ENCODE measurements around the gene C1QC.

The C1QC gene

DNA sequence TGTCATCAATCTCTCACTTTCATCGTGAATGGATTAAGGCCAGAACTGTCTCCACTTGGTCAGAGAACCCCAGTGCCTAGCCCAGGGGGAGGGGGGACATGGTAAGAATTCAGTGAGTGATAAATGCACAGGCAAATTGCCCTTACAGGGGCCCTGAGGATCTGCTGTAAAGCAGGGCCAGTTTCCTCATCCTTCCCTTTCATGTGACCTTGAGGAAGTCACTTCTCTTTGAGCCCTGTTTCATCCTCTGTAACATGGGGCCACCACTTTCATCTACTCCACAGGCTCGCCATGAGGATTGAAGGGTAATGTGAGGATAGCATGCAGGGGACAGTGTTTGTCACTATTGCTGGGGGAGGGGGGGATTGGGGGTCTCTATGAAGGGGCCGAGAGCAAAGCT, 35.1 kb upstream of the C1QC start:
- Histone ChIP-seq H2BK5ac (ENCODE audit: low read length) (no peak overlapping the region), H2BK12ac (ENCODE audit: low read length) (no peak overlapping the region), H3K4ac (ENCODE audit: low read length) (no peak overlapping the region), H2AFZ (ENCODE audit: low read length) (no peak overlapping the region), H3K4me2 (ENCODE audit: insufficient read depth, low read length, poor library complexity, severe bottlenecking) (no peak overlapping the region), H3K27ac (replicated peaks; ENCODE audit: low read length) (no peak overlapping the region), H3K23ac (ENCODE audit: low read depth, low read length, poor library complexity) (no peak overlapping the region), H2BK120ac (ENCODE audit: low read depth, low read length) (no peak overlapping the region), H3K18ac (ENCODE audit: low read length) (no peak overlapping the region), H3K9me3 (replicated peaks in 1 of 2; ENCODE audit: control insufficient read depth in 2 of 2, insufficient read depth in 1 of 2, low read depth in 1 of 2, low read length in 2 of 2) (no peaks in the 10 kb centered on the region), H3K9ac (ENCODE audit: low read depth, low read length, poor library complexity) (no peak overlapping the region), H3K4me3 (ENCODE audit: low read length in 2 of 2) (no peak overlapping the region), H3K14ac (ENCODE audit: low read length) (no peak overlapping the region), H4K91ac (ENCODE audit: low read depth, low read length, poor library complexity) (no peak overlapping the region), H2AK5ac (ENCODE audit: low read depth, low read length) (no peak overlapping the region), H3K27me3 (ENCODE audit: control insufficient read depth in 3 of 3, insufficient read depth in 3 of 3, low read depth in 1 of 3, low read length in 3 of 3) (peaks cover 0 to 65% (median 14%) of the 10 kb centered on the region in 3 experiments), H2BK15ac (ENCODE audit: low read length) (no peak overlapping the region), H4K8ac (ENCODE audit: low read depth, low read length) (no peak overlapping the region), H3K79me1 (ENCODE audit: low read depth, low read length) (no peaks in the 10 kb centered on the region), H3K36me3 (replicated peaks in 1 of 2; ENCODE audit: control insufficient read depth in 2 of 2, insufficient read depth in 2 of 2, low read length in 2 of 2) (no peaks in the 10 kb centered on the region), H3K4me1 (ENCODE audit: control insufficient read depth in 2 of 2, insufficient read depth in 1 of 2, low read depth in 1 of 2, low read length in 2 of 2) (no peaks in the 10 kb centered on the region)
- no CpG with 5 or more reads among the region's 3 CpGs for WGBS, 2 donors (ENCODE audit: extremely low coverage in 2 of 2, insufficient read length in 2 of 2, insufficient replicate concordance in 1 of 2)
- no peak for DNase-seq (ENCODE audit: low spot score)

DNA sequence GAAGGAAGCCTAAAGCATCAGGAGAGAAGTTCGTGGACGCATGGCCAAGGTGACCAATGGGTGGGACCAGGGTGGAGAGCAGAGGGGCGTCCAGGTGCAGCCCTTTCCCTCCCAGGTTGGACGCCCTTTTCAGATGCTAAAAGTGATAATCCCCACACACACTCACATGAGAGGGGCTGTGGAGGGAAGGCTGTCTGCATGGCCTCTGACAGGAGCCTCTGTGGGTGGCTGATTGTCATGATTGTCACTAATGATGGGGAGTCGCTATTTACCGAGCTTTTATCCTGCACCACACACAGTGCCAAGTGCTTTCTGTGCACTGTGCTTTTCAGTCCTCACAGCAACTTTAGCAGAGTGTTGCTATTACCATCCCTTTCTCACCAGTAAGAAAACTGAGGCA, 34.1 kb upstream of the C1QC start:
- Histone ChIP-seq H3K27me3 (ENCODE audit: control insufficient read depth in 3 of 3, insufficient read depth in 3 of 3, low read depth in 1 of 3, low read length in 3 of 3) (peaks cover 0 to 63% (median 15%) of the 10 kb centered on the region in 3 experiments), H2BK5ac (ENCODE audit: low read length) (no peak overlapping the region), H3K4ac (ENCODE audit: low read length) (no peak overlapping the region), H3K4me3 (ENCODE audit: low read length in 2 of 2) (no peak overlapping the region), H2BK12ac (ENCODE audit: low read length) (no peak overlapping the region), H2AFZ (ENCODE audit: low read length) (no peak overlapping the region), H3K79me1 (ENCODE audit: low read depth, low read length) (no peaks in the 10 kb centered on the region), H2BK15ac (ENCODE audit: low read length) (no peak overlapping the region), H3K9ac (ENCODE audit: low read depth, low read length, poor library complexity) (no peak overlapping the region), H3K4me1 (ENCODE audit: control insufficient read depth in 2 of 2, insufficient read depth in 1 of 2, low read depth in 1 of 2, low read length in 2 of 2) (no peaks in the 10 kb centered on the region), H3K27ac (replicated peaks; ENCODE audit: low read length) (no peak overlapping the region), H4K8ac (ENCODE audit: low read depth, low read length) (no peak overlapping the region), H3K4me2 (ENCODE audit: insufficient read depth, low read length, poor library complexity, severe bottlenecking) (no peak overlapping the region), H3K23ac (ENCODE audit: low read depth, low read length, poor library complexity) (no peak overlapping the region), H4K91ac (ENCODE audit: low read depth, low read length, poor library complexity) (no peak overlapping the region), H3K14ac (ENCODE audit: low read length) (no peak overlapping the region), H3K18ac (ENCODE audit: low read length) (no peak overlapping the region), H3K36me3 (replicated peaks in 1 of 2; ENCODE audit: control insufficient read depth in 2 of 2, insufficient read depth in 2 of 2, low read length in 2 of 2) (no peaks in the 10 kb centered on the region), H2BK120ac (ENCODE audit: low read depth, low read length) (no peak overlapping the region), H2AK5ac (ENCODE audit: low read depth, low read length) (no peak overlapping the region), H3K9me3 (replicated peaks in 1 of 2; ENCODE audit: control insufficient read depth in 2 of 2, insufficient read depth in 1 of 2, low read depth in 1 of 2, low read length in 2 of 2) (no peaks in the 10 kb centered on the region)
- no CpG with 5 or more reads among the region's 6 CpGs for WGBS, 2 donors (ENCODE audit: extremely low coverage in 2 of 2, insufficient read length in 2 of 2, insufficient replicate concordance in 1 of 2)
- no peak for DNase-seq (ENCODE audit: low spot score)

DNA sequence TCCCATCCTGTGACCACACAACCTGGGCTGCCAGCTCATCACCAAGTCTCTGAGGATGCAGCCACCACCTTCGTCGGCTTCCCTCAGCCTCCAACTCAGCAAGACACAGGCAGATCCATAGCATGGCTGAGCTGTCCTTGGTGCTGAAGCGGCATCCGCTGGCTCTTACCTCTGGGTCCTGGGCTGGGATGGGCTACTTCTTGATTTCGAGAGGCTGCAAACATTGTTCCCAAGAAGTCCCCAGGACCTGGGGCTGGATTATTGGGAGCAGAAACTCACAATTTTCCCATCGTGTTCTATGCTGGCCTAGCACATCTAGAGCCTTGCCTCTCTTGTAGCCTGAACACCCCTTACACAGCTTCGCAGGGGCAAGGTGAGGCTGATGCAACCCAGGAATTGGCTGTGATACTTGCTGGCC, 31.9 kb upstream of the C1QC start:
- WGBS, 2 donors (ENCODE audit: extremely low coverage in 2 of 2, insufficient read length in 2 of 2, insufficient replicate concordance in 1 of 2) = no CpG with 5 or more reads among the region's 7 CpGs

DNA sequence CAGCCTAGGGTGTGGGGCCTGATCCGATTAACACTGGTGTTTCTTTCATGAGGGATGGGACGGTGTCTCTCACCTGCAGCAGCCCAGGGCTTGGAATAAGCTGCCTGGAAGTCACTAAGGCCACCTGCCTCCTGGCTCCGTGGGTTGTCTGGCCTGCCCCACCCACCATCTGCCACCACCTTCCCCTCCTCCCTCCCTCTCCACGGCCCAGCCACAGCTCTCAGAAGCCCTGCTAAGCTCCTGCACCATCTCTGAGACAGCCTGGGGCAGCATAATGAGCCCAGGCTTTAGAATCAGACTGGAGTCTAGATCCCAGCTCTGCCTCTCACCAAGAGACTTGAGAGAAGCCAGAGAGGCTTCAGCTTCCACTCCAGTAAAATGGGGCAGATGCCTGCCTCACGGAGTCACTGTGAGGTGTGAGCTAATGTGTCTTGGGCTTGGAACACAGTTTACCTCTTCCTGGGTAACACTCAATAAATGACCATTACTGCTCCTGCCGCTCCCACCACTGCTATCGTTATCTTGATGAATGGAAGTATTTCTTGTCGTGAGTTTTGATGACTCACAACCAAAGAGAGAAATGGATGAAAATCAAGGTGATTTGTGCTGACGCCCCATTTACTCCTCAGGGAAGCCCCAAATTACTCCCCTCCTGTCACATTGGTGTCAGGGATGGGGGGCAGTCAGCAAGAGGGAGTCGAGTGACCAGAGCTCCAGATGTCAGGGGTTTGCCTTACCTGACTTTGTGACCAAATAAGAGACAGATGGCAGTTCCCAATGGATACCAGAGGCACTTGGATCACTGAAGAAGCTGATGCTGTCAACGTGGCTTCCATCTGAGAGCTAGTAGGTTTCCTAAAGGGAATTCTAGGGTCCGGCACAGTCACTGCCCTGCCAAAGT, 30.5 kb upstream of the C1QC start:
- Histone ChIP-seq H3K4me3 (ENCODE audit: low read length in 2 of 2) (no peak overlapping the region), H2AFZ (ENCODE audit: low read length) (no peak overlapping the region), H3K4me2 (ENCODE audit: insufficient read depth, low read length, poor library complexity, severe bottlenecking) (no peak overlapping the region), H3K23ac (ENCODE audit: low read depth, low read length, poor library complexity) (no peak overlapping the region), H3K4ac (ENCODE audit: low read length) (no peak overlapping the region), H3K27ac (replicated peaks; ENCODE audit: low read length) (no peak overlapping the region), H4K91ac (ENCODE audit: low read depth, low read length, poor library complexity) (no peak overlapping the region), H3K36me3 (replicated peaks in 1 of 2; ENCODE audit: control insufficient read depth in 2 of 2, insufficient read depth in 2 of 2, low read length in 2 of 2) (no peaks in the 10 kb centered on the region), H2BK120ac (ENCODE audit: low read depth, low read length) (no peak overlapping the region), H2BK5ac (ENCODE audit: low read length) (no peak overlapping the region), H2AK5ac (ENCODE audit: low read depth, low read length) (no peak overlapping the region), H2BK12ac (ENCODE audit: low read length) (no peak overlapping the region), H3K18ac (ENCODE audit: low read length) (no peak overlapping the region), H3K14ac (ENCODE audit: low read length) (no peak overlapping the region), H3K9me3 (replicated peaks in 1 of 2; ENCODE audit: control insufficient read depth in 2 of 2, insufficient read depth in 1 of 2, low read depth in 1 of 2, low read length in 2 of 2) (no peaks in the 10 kb centered on the region), H2BK15ac (ENCODE audit: low read length) (no peak overlapping the region), H3K79me1 (ENCODE audit: low read depth, low read length) (no peaks in the 10 kb centered on the region), H3K4me1 (ENCODE audit: control insufficient read depth in 2 of 2, insufficient read depth in 1 of 2, low read depth in 1 of 2, low read length in 2 of 2) (no peaks in the 10 kb centered on the region), H3K27me3 (ENCODE audit: control insufficient read depth in 3 of 3, insufficient read depth in 3 of 3, low read depth in 1 of 3, low read length in 3 of 3) (peaks cover 0 to 63% (median 12%) of the 10 kb centered on the region in 3 experiments), H4K8ac (ENCODE audit: low read depth, low read length) (no peak overlapping the region), H3K9ac (ENCODE audit: low read depth, low read length, poor library complexity) (no peak overlapping the region)
- WGBS, 2 donors (ENCODE audit: extremely low coverage in 2 of 2, insufficient read length in 2 of 2, insufficient replicate concordance in 1 of 2) = no CpG with 5 or more reads among the region's 12 CpGs
- DNase-seq (ENCODE audit: low spot score) = no peak

More for the DNA sequence above, 31.9 kb upstream of the C1QC start:
- Histone ChIP-seq H3K4me1 (ENCODE audit: control insufficient read depth in 2 of 2, insufficient read depth in 1 of 2, low read depth in 1 of 2, low read length in 2 of 2) (no peaks in the 10 kb centered on the region), H2AK5ac (ENCODE audit: low read depth, low read length) (no peak overlapping the region), H4K8ac (ENCODE audit: low read depth, low read length) (no peak overlapping the region), H3K79me1 (ENCODE audit: low read depth, low read length) (no peaks in the 10 kb centered on the region), H3K14ac (ENCODE audit: low read length) (no peak overlapping the region), H3K9me3 (replicated peaks in 1 of 2; ENCODE audit: control insufficient read depth in 2 of 2, insufficient read depth in 1 of 2, low read depth in 1 of 2, low read length in 2 of 2) (no peaks in the 10 kb centered on the region), H3K4ac (ENCODE audit: low read length) (no peak overlapping the region), H2BK12ac (ENCODE audit: low read length) (no peak overlapping the region), H3K23ac (ENCODE audit: low read depth, low read length, poor library complexity) (no peak overlapping the region), H3K4me3 (ENCODE audit: low read length in 2 of 2) (no peak overlapping the region), H3K36me3 (replicated peaks in 1 of 2; ENCODE audit: control insufficient read depth in 2 of 2, insufficient read depth in 2 of 2, low read length in 2 of 2) (no peaks in the 10 kb centered on the region), H3K9ac (ENCODE audit: low read depth, low read length, poor library complexity) (no peak overlapping the region), H2BK15ac (ENCODE audit: low read length) (no peak overlapping the region), H3K18ac (ENCODE audit: low read length) (no peak overlapping the region), H4K91ac (ENCODE audit: low read depth, low read length, poor library complexity) (no peak overlapping the region), H2BK5ac (ENCODE audit: low read length) (no peak overlapping the region), H3K27ac (replicated peaks; ENCODE audit: low read length) (no peak overlapping the region), H2BK120ac (ENCODE audit: low read depth, low read length) (no peak overlapping the region), H3K27me3 (ENCODE audit: control insufficient read depth in 3 of 3, insufficient read depth in 3 of 3, low read depth in 1 of 3, low read length in 3 of 3) (peaks cover 0 to 60% (median 15%) of the 10 kb centered on the region in 3 experiments), H2AFZ (ENCODE audit: low read length) (no peak overlapping the region), H3K4me2 (ENCODE audit: insufficient read depth, low read length, poor library complexity, severe bottlenecking) (no peak overlapping the region)
- DNase-seq (ENCODE audit: low spot score) = peak; percentile 80
